GM23338 (cell line): Measurements from ENCODE around the gene IFNG. TPM values are rescaled to one million over a fixed set of nuclear protein-coding genes. Genes with fewer than 3 reads are reported as not detected.

Experiments used
- ATAC-seq: fragments of 200-7000 bp; cut with Tn5 transposase; 3 replicates; pipeline ENCODE4 v1.9.1; 2020
- DNase-seq: peaks from one replicate; pipeline ENCODE4 v3.0.0-alpha.2; 2015; ENCODE audit warnings: low spot score
- H2AFZ ChIP-seq: fragments of 200-600 bp; sonication (generic); 2 replicates; pipeline ENCODE4 v1.8.0; 2016; ENCODE audit warnings: antibody characterized with exemption, mild to moderate bottlenecking, moderate library complexity
- H3F3A ChIP-seq: fragments of 200-600 bp; sonication (generic); replicated peaks from 2 replicates; pipeline ENCODE4 v1.8.0; 2017; ENCODE audit warnings: antibody characterized with exemption, mixed run types, low read depth
- H3K27ac ChIP-seq: fragments of 200-600 bp; sonication (generic); 2 replicates; pipeline ENCODE4 v1.6.1; 2016; ENCODE audit warnings: low read depth
- H3K27me3 ChIP-seq: fragments of 200-600 bp; sonication (generic); 2 replicates; pipeline ENCODE4 v1.8.0; 2016; ENCODE audit warnings: mild to moderate bottlenecking, mixed run types, moderate library complexity; ENCODE audit not compliant: insufficient read depth
- H3K36me3 ChIP-seq: fragments of 200-600 bp; sonication (generic); 2 replicates; pipeline ENCODE4 v1.8.0; 2016; ENCODE audit warnings: mild to moderate bottlenecking; ENCODE audit not compliant: insufficient read depth
- H3K4me1 ChIP-seq: fragments of 200-600 bp; sonication (generic); 2 replicates; pipeline ENCODE4 v1.8.0; 2016; ENCODE audit warnings: mild to moderate bottlenecking, moderate library complexity; ENCODE audit not compliant: insufficient read depth
- H3K4me2 ChIP-seq: fragments of 200-600 bp; sonication (generic); 2 replicates; pipeline ENCODE4 v1.7.1; 2017; ENCODE audit warnings: mixed run types
- H3K4me3 ChIP-seq: fragments of 200-600 bp; sonication (generic); 2 replicates; pipeline ENCODE4 v1.6.1; 2016; ENCODE audit warnings: mixed run types
- H3K79me2 ChIP-seq: fragments of 200-600 bp; sonication (generic); replicated peaks from 2 replicates; pipeline ENCODE4 v1.8.0; 2017; ENCODE audit warnings: mild to moderate bottlenecking; ENCODE audit not compliant: insufficient read depth
- H3K9me2 ChIP-seq: fragments of 200-600 bp; sonication (generic); 2 replicates; pipeline ENCODE4 v1.8.0; 2017; ENCODE audit not compliant: insufficient read depth
- H4K20me1 ChIP-seq: fragments of 200-600 bp; sonication (generic); replicated peaks from 2 replicates; pipeline ENCODE4 v1.8.0; 2017; ENCODE audit warnings: mild to moderate bottlenecking; ENCODE audit not compliant: insufficient read depth
- H3K27ac Mint-ChIP-seq: 2 replicates; pipeline ENCODE4 v1.8.0; 2020; ENCODE audit warnings: inconsistent platforms, mild to moderate bottlenecking, moderate library complexity, mixed read lengths
- H3K27me3 Mint-ChIP-seq: 3 replicates; pipeline ENCODE4 v1.8.0; 2022; ENCODE audit warnings: low read depth, mild to moderate bottlenecking, moderate library complexity, mixed read lengths, inconsistent platforms; ENCODE audit not compliant: insufficient read depth, poor library complexity
- H3K36me3 Mint-ChIP-seq: 3 replicates; pipeline ENCODE4 v1.8.0; 2021; ENCODE audit warnings: low read depth, mild to moderate bottlenecking, inconsistent platforms, moderate library complexity, mixed read lengths
- H3K4me1 Mint-ChIP-seq: 3 replicates; pipeline ENCODE4 v1.8.0; 2020; ENCODE audit warnings: mild to moderate bottlenecking, inconsistent platforms, mixed read lengths
- H3K4me3 Mint-ChIP-seq: 3 replicates; pipeline ENCODE4 v1.8.0; 2021; ENCODE audit warnings: moderate library complexity, mild to moderate bottlenecking, inconsistent platforms, mixed read lengths
- H3K9me3 Mint-ChIP-seq: 3 replicates; pipeline ENCODE4 v1.8.0; 2020; ENCODE audit warnings: moderate library complexity, mild to moderate bottlenecking, inconsistent platforms, mixed read lengths
- CREB1 ChIP-seq: fragments of 250-450 bp; sonication (Bioruptor Pico); IDR thresholded peaks from 2 replicates; pipeline ENCODE4 v1.5.0; 2020; ENCODE audit warnings: low read depth, mild to moderate bottlenecking, moderate library complexity
- ETS1 ChIP-seq: IDR thresholded peaks from 2 replicates; pipeline ENCODE4 v1.6.1; 2016; ENCODE audit warnings: antibody characterized with exemption
- EZH2 ChIP-seq: fragments of 200-600 bp; sonication (generic); IDR thresholded peaks from one replicate; pipeline ENCODE4 v1.8.0; 2017; ENCODE audit warnings: antibody characterized with exemption, mild to moderate bottlenecking, low read depth; ENCODE audit not compliant: unreplicated experiment
- EZH2phosphoT487 ChIP-seq: fragments of 200-600 bp; sonication (generic); IDR thresholded peaks from one replicate; pipeline ENCODE4 v1.8.1; 2018; ENCODE audit warnings: antibody characterized with exemption; ENCODE audit not compliant: unreplicated experiment
- JUNB ChIP-seq: IDR thresholded peaks from one replicate; pipeline ENCODE4 v1.6.1; 2016; ENCODE audit warnings: antibody characterized with exemption; ENCODE audit not compliant: unreplicated experiment
- NANOG ChIP-seq: IDR thresholded peaks from 2 replicates; pipeline ENCODE4 v1.6.1; 2016; ENCODE audit warnings: antibody characterized with exemption, borderline replicate concordance
- POLR2AphosphoS5 ChIP-seq: IDR thresholded peaks from 2 replicates; pipeline ENCODE4 v1.6.1; 2016; ENCODE audit warnings: antibody characterized with exemption, low read depth
- REST ChIP-seq: IDR thresholded peaks from one replicate; pipeline ENCODE4 v1.6.1; 2018; ENCODE audit warnings: antibody characterized with exemption; ENCODE audit not compliant: unreplicated experiment
- STAT1 ChIP-seq: IDR thresholded peaks from one replicate; pipeline ENCODE4 v1.6.1; 2016; ENCODE audit warnings: antibody characterized with exemption; ENCODE audit not compliant: unreplicated experiment
- ZNF114 ChIP-seq: fragments of 250-450 bp; sonication (Bioruptor Pico); IDR thresholded peaks from 2 replicates; pipeline ENCODE4 v1.5.0; 2020; ENCODE audit warnings: mild to moderate bottlenecking, moderate library complexity
- ZNF331 ChIP-seq: fragments of 250-450 bp; sonication (Bioruptor Pico); IDR thresholded peaks from 2 replicates; pipeline ENCODE4 v1.5.0; 2020; ENCODE audit warnings: low read depth, mild to moderate bottlenecking, moderate library complexity
- polyA plus RNA-seq: library from polyadenylated mRNA; unstranded; fragments of >200 nt; fragmentation: Nextera tagmentation; extraction: Ambion mirVana; gene quantifications from 2 replicates; pipeline ENCODE4 v1.2.1, GENCODE V29; 2016
- total RNA-seq: library from RNA; depleted of rRNA; stranded (reverse); fragments of >200 nt; shearing (Covaris generic); gene quantifications from 2 replicates; pipeline ENCODE4 v1.2.3, GENCODE V29; 2014
- TF ChIP-seq, protein P1 (sequence below): fragments of 250-450 bp; sonication (Bioruptor Pico); IDR thresholded peaks from 2 replicates; pipeline ENCODE4 v1.5.0; 2020; ENCODE audit warnings: mild to moderate bottlenecking, moderate library complexity
- TF ChIP-seq, protein P2 (sequence below), 2 experiments: fragments of 200-600 bp in 1 of 2; sonication (generic) in 1 of 2; conservative IDR thresholded peaks; 2 replicates each; pipeline versions ENCODE4 v1.5.1 to v1.6.1; 2016 to 2017; ENCODE audit warnings: antibody characterized with exemption in 2 of 2, low read depth in 2 of 2, mild to moderate bottlenecking in 2 of 2, moderate library complexity in 1 of 2

Gene IFNG
- total and polyA plus RNA-seq, 2 experiments from 2014 or later, result not detected

GRCh38 chr12:68138480-68138879 is 21.1 kb downstream of the IFNG start:
- Mint-ChIP-seq H3K4me1 (peaks cover 14% of the 10 kb centered on the region), H3K36me3 (no peaks in the 10 kb centered on the region), H3K9me3 (no peaks in the 10 kb centered on the region), H3K27me3 (peaks cover 1% of the 10 kb centered on the region), H3K27ac (no peak overlapping the region), H3K4me3 (no peak overlapping the region)
- H3F3A ChIP-seq, result no peaks in the 10 kb centered on the region
- H3K79me2 ChIP-seq, result no peaks in the 10 kb centered on the region
- no peaks in the 10 kb centered on the region for H3K27me3 ChIP-seq
- H4K20me1 ChIP-seq, result no peaks in the 10 kb centered on the region
- no peak overlapping the region for H2AFZ ChIP-seq
- no peak for ATAC-seq
- DNase-seq, result no peak
- H3K27ac ChIP-seq, result no peak overlapping the region
- no peak overlapping the region for H3K4me3 ChIP-seq
- H3K4me2 ChIP-seq, result no peak overlapping the region
- no peaks in the 10 kb centered on the region for H3K36me3 ChIP-seq
- TF ChIP-seq POLR2AphosphoS5, result no peak
- no peak for TF ChIP-seq EZH2
- no peak for TF ChIP-seq JUNB
- TF ChIP-seq CREB1 (CRISPR knock-in tag), result no peak
- no peak for TF ChIP-seq ZNF331
- no peak for TF ChIP-seq STAT1
- TF ChIP-seq, protein P1, sequence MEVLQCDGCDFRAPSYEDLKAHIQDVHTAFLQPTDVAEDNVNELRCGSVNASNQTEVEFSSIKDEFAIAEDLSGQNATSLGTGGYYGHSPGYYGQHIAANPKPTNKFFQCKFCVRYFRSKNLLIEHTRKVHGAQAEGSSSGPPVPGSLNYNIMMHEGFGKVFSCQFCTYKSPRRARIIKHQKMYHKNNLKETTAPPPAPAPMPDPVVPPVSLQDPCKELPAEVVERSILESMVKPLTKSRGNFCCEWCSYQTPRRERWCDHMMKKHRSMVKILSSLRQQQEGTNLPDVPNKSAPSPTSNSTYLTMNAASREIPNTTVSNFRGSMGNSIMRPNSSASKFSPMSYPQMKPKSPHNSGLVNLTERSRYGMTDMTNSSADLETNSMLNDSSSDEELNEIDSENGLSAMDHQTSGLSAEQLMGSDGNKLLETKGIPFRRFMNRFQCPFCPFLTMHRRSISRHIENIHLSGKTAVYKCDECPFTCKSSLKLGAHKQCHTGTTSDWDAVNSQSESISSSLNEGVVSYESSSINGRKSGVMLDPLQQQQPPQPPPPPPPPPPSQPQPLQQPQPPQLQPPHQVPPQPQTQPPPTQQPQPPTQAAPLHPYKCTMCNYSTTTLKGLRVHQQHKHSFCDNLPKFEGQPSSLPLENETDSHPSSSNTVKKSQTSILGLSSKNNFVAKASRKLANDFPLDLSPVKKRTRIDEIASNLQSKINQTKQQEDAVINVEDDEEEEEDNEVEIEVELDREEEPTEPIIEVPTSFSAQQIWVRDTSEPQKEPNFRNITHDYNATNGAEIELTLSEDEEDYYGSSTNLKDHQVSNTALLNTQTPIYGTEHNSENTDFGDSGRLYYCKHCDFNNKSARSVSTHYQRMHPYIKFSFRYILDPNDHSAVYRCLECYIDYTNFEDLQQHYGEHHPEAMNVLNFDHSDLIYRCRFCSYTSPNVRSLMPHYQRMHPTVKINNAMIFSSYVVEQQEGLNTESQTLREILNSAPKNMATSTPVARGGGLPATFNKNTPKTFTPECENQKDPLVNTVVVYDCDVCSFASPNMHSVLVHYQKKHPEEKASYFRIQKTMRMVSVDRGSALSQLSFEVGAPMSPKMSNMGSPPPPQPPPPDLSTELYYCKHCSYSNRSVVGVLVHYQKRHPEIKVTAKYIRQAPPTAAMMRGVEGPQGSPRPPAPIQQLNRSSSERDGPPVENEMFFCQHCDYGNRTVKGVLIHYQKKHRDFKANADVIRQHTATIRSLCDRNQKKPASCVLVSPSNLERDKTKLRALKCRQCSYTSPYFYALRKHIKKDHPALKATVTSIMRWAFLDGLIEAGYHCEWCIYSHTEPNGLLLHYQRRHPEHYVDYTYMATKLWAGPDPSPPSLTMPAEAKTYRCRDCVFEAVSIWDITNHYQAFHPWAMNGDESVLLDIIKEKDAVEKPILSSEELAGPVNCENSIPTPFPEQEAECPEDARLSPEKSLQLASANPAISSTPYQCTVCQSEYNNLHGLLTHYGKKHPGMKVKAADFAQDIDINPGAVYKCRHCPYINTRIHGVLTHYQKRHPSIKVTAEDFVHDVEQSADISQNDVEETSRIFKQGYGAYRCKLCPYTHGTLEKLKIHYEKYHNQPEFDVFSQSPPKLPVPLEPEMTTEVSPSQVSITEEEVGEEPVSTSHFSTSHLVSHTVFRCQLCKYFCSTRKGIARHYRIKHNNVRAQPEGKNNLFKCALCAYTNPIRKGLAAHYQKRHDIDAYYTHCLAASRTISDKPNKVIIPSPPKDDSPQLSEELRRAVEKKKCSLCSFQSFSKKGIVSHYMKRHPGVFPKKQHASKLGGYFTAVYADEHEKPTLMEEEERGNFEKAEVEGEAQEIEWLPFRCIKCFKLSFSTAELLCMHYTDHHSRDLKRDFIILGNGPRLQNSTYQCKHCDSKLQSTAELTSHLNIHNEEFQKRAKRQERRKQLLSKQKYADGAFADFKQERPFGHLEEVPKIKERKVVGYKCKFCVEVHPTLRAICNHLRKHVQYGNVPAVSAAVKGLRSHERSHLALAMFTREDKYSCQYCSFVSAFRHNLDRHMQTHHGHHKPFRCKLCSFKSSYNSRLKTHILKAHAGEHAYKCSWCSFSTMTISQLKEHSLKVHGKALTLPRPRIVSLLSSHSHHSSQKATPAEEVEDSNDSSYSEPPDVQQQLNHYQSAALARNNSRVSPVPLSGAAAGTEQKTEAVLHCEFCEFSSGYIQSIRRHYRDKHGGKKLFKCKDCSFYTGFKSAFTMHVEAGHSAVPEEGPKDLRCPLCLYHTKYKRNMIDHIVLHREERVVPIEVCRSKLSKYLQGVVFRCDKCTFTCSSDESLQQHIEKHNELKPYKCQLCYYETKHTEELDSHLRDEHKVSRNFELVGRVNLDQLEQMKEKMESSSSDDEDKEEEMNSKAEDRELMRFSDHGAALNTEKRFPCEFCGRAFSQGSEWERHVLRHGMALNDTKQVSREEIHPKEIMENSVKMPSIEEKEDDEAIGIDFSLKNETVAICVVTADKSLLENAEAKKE (CRISPR knock-in tag), result no peak
- no peak for TF ChIP-seq REST
- no peak for TF ChIP-seq EZH2phosphoT487
- TF ChIP-seq ETS1, result no peak
- no peak for TF ChIP-seq NANOG
- TF ChIP-seq, protein P2, sequence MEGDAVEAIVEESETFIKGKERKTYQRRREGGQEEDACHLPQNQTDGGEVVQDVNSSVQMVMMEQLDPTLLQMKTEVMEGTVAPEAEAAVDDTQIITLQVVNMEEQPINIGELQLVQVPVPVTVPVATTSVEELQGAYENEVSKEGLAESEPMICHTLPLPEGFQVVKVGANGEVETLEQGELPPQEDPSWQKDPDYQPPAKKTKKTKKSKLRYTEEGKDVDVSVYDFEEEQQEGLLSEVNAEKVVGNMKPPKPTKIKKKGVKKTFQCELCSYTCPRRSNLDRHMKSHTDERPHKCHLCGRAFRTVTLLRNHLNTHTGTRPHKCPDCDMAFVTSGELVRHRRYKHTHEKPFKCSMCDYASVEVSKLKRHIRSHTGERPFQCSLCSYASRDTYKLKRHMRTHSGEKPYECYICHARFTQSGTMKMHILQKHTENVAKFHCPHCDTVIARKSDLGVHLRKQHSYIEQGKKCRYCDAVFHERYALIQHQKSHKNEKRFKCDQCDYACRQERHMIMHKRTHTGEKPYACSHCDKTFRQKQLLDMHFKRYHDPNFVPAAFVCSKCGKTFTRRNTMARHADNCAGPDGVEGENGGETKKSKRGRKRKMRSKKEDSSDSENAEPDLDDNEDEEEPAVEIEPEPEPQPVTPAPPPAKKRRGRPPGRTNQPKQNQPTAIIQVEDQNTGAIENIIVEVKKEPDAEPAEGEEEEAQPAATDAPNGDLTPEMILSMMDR (conservative IDR thresholded peaks at IDR 0.05; ENCODE audit: low read depth in 2 of 2), result no peak
- no peak for TF ChIP-seq ZNF114 (CRISPR knock-in tag)
- 0 out of 2 replicates have a peak, but pooled peaks cover 6% of the 10 kb centered on the region for H3K9me2 ChIP-seq
- no peaks in the 10 kb centered on the region for H3K4me1 ChIP-seq
